OCI-LY7 (cell line): ENCODE data around the gene TRIM59. TPM values are rescaled to one million over a fixed set of nuclear protein-coding genes. Genes with fewer than 3 reads are reported as not detected.

ENCODE experiments used
- Bru-seq: library from RNA; stranded (reverse); fragments of 400-500 nt; gene quantifications from one replicate; lab custom pipeline; 2021; lab: Mats Ljungman, UMichigan
- BruChase-seq, 2 experiments: library from RNA; stranded (reverse); fragments of 400-500 nt; gene quantifications; one replicate each; lab custom pipeline; 2021; lab: Mats Ljungman, UMichigan
- BruUV-seq: library from RNA; stranded (reverse); fragments of 400-500 nt; replicated peaks from 2 replicates; lab custom pipeline; 2021; lab: Mats Ljungman, UMichigan
- CTCF ChIA-PET: fragments of 300-600 bp; sonication (Branson Sonifier 250); formaldehyde crosslinking; loops from one replicate; lab custom pipeline; 2022; ENCODE audit warnings: antibody characterized with exemption; ENCODE audit not compliant: unreplicated experiment; lab: Charles Lee
- POLR2A ChIA-PET: fragments of 300-600 bp; sonication (Branson Sonifier 250); formaldehyde crosslinking; loops from one replicate; lab custom pipeline; 2022; ENCODE audit warnings: antibody characterized with exemption; lab: Charles Lee
- DNase-seq: peaks from one replicate; pipeline ENCODE4 v3.0.0-alpha.2; 2015; ENCODE audit warnings: low spot score
- H2AFZ ChIP-seq: fragments of 200-600 bp; sonication (generic), shearing (Covaris generic); 2 replicates; pipeline ENCODE4 v1.6.1; 2014; ENCODE audit warnings: mild to moderate bottlenecking, antibody characterized with exemption, low read length, moderate library complexity
- H3K27ac ChIP-seq: fragments of 200-600 bp; sonication (generic); 2 replicates; pipeline ENCODE4 v1.5.1; 2014; ENCODE audit warnings: mixed run types, low read depth, mild to moderate bottlenecking, moderate library complexity, low read length, inconsistent platforms; ENCODE audit not compliant: poor library complexity, severe bottlenecking
- H3K36me3 ChIP-seq: fragments of 200-600 bp; sonication (generic); 2 replicates; pipeline ENCODE4 v1.6.1; 2014; ENCODE audit warnings: mild to moderate bottlenecking, antibody characterized with exemption, low read length, moderate library complexity, mixed read lengths; ENCODE audit not compliant: insufficient read depth
- H3K4me1 ChIP-seq: fragments of 200-600 bp; sonication (generic); 2 replicates; pipeline ENCODE4 v1.5.1; 2014; ENCODE audit warnings: mild to moderate bottlenecking, low read length; ENCODE audit not compliant: insufficient read depth, poor library complexity, severe bottlenecking
- H3K4me2 ChIP-seq: fragments of 200-600 bp; sonication (generic); 2 replicates; pipeline ENCODE4 v1.6.1; 2014; ENCODE audit warnings: mild to moderate bottlenecking, low read length
- H3K4me3 ChIP-seq: fragments of 200-600 bp; sonication (generic); 2 replicates; pipeline ENCODE4 v1.5.1; 2014; ENCODE audit warnings: mild to moderate bottlenecking, low read depth, low read length; ENCODE audit not compliant: poor library complexity, severe bottlenecking
- H3K79me2 ChIP-seq: fragments of 200-600 bp; sonication (generic); 2 replicates; pipeline ENCODE4 v1.6.1; 2016; ENCODE audit warnings: low read depth, mild to moderate bottlenecking, low read length, moderate library complexity, mixed read lengths; ENCODE audit not compliant: insufficient read depth
- H3K9me2 ChIP-seq: fragments of 200-600 bp; sonication (generic); 2 replicates; pipeline ENCODE4 v1.6.1; 2016; ENCODE audit warnings: mild to moderate bottlenecking, low read length, mixed read lengths; ENCODE audit not compliant: insufficient read depth
- H3K9me3 ChIP-seq: fragments of 200-600 bp; sonication (generic); 2 replicates; pipeline ENCODE4 v1.6.1; 2014; ENCODE audit warnings: mild to moderate bottlenecking, mixed run types, low read length, mixed read lengths
- H4K20me1 ChIP-seq: fragments of 200-600 bp; sonication (generic); 2 replicates; pipeline ENCODE4 v1.6.1; 2014; ENCODE audit warnings: mild to moderate bottlenecking, antibody characterized with exemption, low read length, moderate library complexity, mixed read lengths; ENCODE audit not compliant: insufficient read depth
- CTCF ChIP-seq: fragments of 200-600 bp; sonication (generic); conservative IDR thresholded peaks from 2 replicates; pipeline ENCODE4 v1.5.1; 2014; ENCODE audit warnings: mild to moderate bottlenecking, antibody characterized with exemption, low read length, moderate library complexity, mixed read lengths
- EZH2phosphoT487 ChIP-seq: fragments of 200-600 bp; sonication (generic); IDR thresholded peaks from 2 replicates; pipeline ENCODE4 v1.6.1; 2018; ENCODE audit warnings: low read depth, borderline replicate concordance, mild to moderate bottlenecking, mixed run types, antibody characterized with exemption, low read length, moderate library complexity, mixed read lengths
- intact Hi-C: fragments of 100-400 bp; cut with micrococcal nuclease; formaldehyde crosslinking; loops from one replicate; pipeline ENCODE4 v1.10.0; 2022; ENCODE audit not compliant: unreplicated experiment
- long read RNA-seq: library from polyadenylated mRNA; stranded (forward); transcript quantifications from one replicate; pipeline ENCODE4 v2.0.0, GENCODE V29; 2022
- total RNA-seq, 2 experiments: library from RNA; depleted of rRNA in 1 of 2; stranded (reverse); fragments of >200 nt in 1 of 2; shearing (Covaris generic) in 1 of 2; gene quantifications; 2 replicates each; pipeline ENCODE4 v1.2.3, GENCODE V29; 2014 to 2022

Gene TRIM59
- 26.1 and 28.7 TPM in 2 replicates for total RNA-seq (2014; rRNA removed; shearing (Covaris generic))
- 46.9 and 60.0 TPM in 2 replicates for total RNA-seq (2022)
- Bru-seq, nascent RNA: percentile 93 among the genes with signal in this experiment
- percentile 92 among the genes with signal in this experiment for BruChase-seq, experiment 1, labeled RNA remaining after a 6-hour chase
- percentile 98 among the genes with signal in this experiment for BruChase-seq, experiment 2, labeled RNA remaining after a 2-hour chase
- long read RNA-seq, partial matches to known transcripts: 0 of 7 reads
- long read RNA-seq, other reads (novel, unspliced or antisense): 4 of 7 reads

- CTCF ChIA-PET: no interaction called here
Measured at GRCh38 chr3:160449636-160450598, at the start of gene TRIM59. Gene TRIM59 (minus strand): TSS chr3:160449786. CDS start chr3:160439183, 10,603 bp downstream.

GRCh38 chr3:160498202-160498601 is 48.6 kb upstream of the TRIM59 start:
- H3K79me2 ChIP-seq: no peaks in the 10 kb centered on the region
- H3K36me3 ChIP-seq: peaks cover 54% of the 10 kb centered on the region
- ChIA-PET CTCF (no interaction called here), POLR2A (interaction anchor here (0.9 kb wide), 1 partner anchor 10 kb away, joined by 3 read pairs; no protein-coding TSS in a partner anchor)
- H3K9me2 ChIP-seq: no peaks in the 10 kb centered on the region
- no peak overlapping the region for H3K4me2 ChIP-seq
- TF ChIP-seq EZH2phosphoT487 (no peak), CTCF (no peak)
- no peaks in the 10 kb centered on the region for H3K4me1 ChIP-seq
- H3K4me3 ChIP-seq: no peak overlapping the region
- H3K9me3 ChIP-seq: no peaks in the 10 kb centered on the region
- no peak overlapping the region for H2AFZ ChIP-seq
- no peak for DNase-seq
- BruUV-seq: no TSS peak
- intact Hi-C loops: no loop called here
- H3K27ac ChIP-seq: no peak overlapping the region
- no peaks in the 10 kb centered on the region for H4K20me1 ChIP-seq

More at GRCh38 chr3:160449636-160450598, at the start of gene TRIM59:
- Histone ChIP-seq H3K27ac (peak within 1 kb of the TSS; percentile 88), H3K36me3 (peaks cover 32% of the 10 kb centered on the region), H3K4me3 (peak within 1 kb of the TSS; percentile 86), H3K4me1 (peaks cover 21% of the 10 kb centered on the region), H3K79me2 (peaks cover 43% of the 10 kb centered on the region), H2AFZ (peak within 1 kb of the TSS; percentile 83), H3K9me3 (peaks cover 5% of the 10 kb centered on the region; the same call in 1 of the 2 replicates), H3K9me2 (no peaks in the 10 kb centered on the region), H3K4me2 (peak within 1 kb of the TSS; percentile 71), H4K20me1 (no peaks in the 10 kb centered on the region)
- BruUV-seq: no TSS peak
- no peak for TF ChIP-seq CTCF
- intact Hi-C loops: loop anchor here (2.0 to 10.0 kb wide), 3 partner anchors 115 to 775 kb away; partner anchors contain the start of genes KPNA4, NMD3 and PPM1L
- DNase-seq: peak; percentile 98
- POLR2A ChIA-PET: interaction anchor here (0.5 to 2.4 kb wide), 20 partner anchors 8 to 685 kb away, joined by 3 to 14 read pairs (median 6); no protein-coding TSS in a partner anchor
